Measurements from ENCODE around the gene SH3RF3. TPM values are rescaled to one million over a fixed set of nuclear protein-coding genes. Genes with fewer than 3 reads are reported as not detected.

Gene SH3RF3
- total RNA-seq, 1 donor from 2014 or later, result 7.3 TPM

DNA sequence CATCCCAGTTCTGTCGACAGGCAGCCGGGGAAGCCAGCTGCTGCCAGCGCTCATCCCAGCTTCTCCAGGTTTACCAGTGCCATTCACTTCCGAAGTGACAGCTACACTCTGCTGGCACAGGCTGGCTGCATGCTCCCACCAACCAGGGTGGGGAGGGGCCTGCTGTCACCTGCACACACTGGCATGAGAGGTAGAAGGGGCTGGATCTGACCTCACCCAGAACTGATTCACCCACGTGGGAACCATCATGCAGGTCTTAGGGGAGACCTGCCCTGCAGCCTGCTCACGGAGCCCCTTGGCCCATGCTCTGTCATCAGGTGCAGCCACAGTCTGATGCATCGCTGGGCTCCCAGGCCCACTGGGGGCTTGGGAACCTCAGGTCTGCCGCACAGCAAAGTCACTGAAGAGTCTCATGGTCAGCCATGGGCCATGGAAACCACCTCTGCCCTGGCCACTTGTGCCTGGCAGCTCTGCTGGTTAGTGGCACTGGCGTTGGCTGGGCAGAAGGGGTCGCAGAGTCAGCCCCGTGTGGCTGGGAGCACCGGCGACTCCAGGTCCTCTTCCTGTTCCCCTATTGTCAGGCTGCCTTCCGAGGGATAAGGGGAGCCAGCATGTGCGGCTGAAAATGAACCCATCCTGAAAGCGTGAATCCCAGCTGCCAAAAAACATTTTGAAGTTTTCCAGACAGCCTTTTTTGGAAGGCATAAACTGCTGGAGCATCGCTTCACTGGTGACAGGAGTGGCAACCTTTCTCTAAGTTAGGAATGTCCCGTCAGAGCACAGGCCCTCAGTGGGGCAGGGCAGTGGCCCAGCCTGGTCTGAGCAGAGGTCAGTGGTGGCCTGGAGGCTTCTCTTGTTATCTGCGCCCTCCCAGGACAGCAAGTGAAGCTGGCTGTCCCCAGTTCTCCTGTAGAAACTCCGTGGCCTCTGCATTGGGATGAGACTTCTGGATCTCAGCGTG is 327.0 kb downstream of the SH3RF3 start:
- Mint-ChIP-seq H3K4me3 (ENCODE audit: unreplicated experiment) (no peak overlapping the region), H3K4me1 (ENCODE audit: low read depth, unreplicated experiment) (peaks cover 43% of the 10 kb centered on the region), H3K36me3 (ENCODE audit: low read depth, unreplicated experiment) (peaks cover 15% of the 10 kb centered on the region), H3K27ac (ENCODE audit: unreplicated experiment) (no peak overlapping the region), H3K27me3 (ENCODE audit: low read depth, unreplicated experiment) (peaks cover 12% of the 10 kb centered on the region), H3K9me3 (ENCODE audit: unreplicated experiment) (no peaks in the 10 kb centered on the region)
- Histone ChIP-seq H4K20me1 (ENCODE audit: insufficient read depth, low read length) (no peaks in the 10 kb centered on the region), H3K9ac (ENCODE audit: low read length) (no peak overlapping the region), H3K4me3 (ENCODE audit: insufficient read depth, low read depth, low read length) (no peak overlapping the region), H3K79me2 (ENCODE audit: insufficient read depth, low read length) (no peaks in the 10 kb centered on the region), H3K36me3 (ENCODE audit: insufficient read depth, low read length) (no peaks in the 10 kb centered on the region), H2AFZ (ENCODE audit: low read depth, low read length) (no peak overlapping the region), H3K27me3 (ENCODE audit: insufficient read depth, low read length) (no peaks in the 10 kb centered on the region), H3K9me3 (ENCODE audit: insufficient read depth, low read depth, low read length) (no peaks in the 10 kb centered on the region), H3K27ac (ENCODE audit: low read depth, low read length) (no peak overlapping the region), H3K4me2 (ENCODE audit: low read length) (no peak overlapping the region), H3K4me1 (ENCODE audit: insufficient read depth, low read length) (peaks cover 17% of the 10 kb centered on the region)
- no peak for TF ChIP-seq CTCF (IDR thresholded peaks at IDR 0.05; ENCODE audit: insufficient read depth, low read depth, low read length)
- no peak for TF ChIP-seq EZH2 (IDR thresholded peaks at IDR 0.05; ENCODE audit: insufficient read depth, low read length)
- FAIRE-seq (no peak), DNase-seq (ENCODE audit: low read depth) (no peak)

- no peak overlapping the region for H3K27ac Mint-ChIP-seq (ENCODE audit: unreplicated experiment)
- H4K20me1 ChIP-seq (ENCODE audit: insufficient read depth, low read length), result no peaks in the 10 kb centered on the region
- H3K79me2 ChIP-seq (ENCODE audit: insufficient read depth, low read length), result no peaks in the 10 kb centered on the region
- H3K27ac ChIP-seq (ENCODE audit: low read depth, low read length), result no peak overlapping the region
- H3K36me3 Mint-ChIP-seq (ENCODE audit: low read depth, unreplicated experiment), result peaks cover 12% of the 10 kb centered on the region
- no peak overlapping the region for H2AFZ ChIP-seq (ENCODE audit: low read depth, low read length)
- H3K4me1 Mint-ChIP-seq (ENCODE audit: low read depth, unreplicated experiment), result peaks cover 40% of the 10 kb centered on the region
- DNase-seq (ENCODE audit: low read depth) (no peak), FAIRE-seq (no peak)
- no peak overlapping the region for H3K4me3 ChIP-seq (ENCODE audit: insufficient read depth, low read depth, low read length)
- no peak overlapping the region for H3K4me2 ChIP-seq (ENCODE audit: low read length)
- no peaks in the 10 kb centered on the region for H3K9me3 ChIP-seq (ENCODE audit: insufficient read depth, low read depth, low read length)
- peaks cover 17% of the 10 kb centered on the region for H3K4me1 ChIP-seq (ENCODE audit: insufficient read depth, low read length)
- TF ChIP-seq CTCF (IDR thresholded peaks at IDR 0.05; ENCODE audit: insufficient read depth, low read depth, low read length), result no peak
- no peak for TF ChIP-seq EZH2 (IDR thresholded peaks at IDR 0.05; ENCODE audit: insufficient read depth, low read length)
- H3K36me3 ChIP-seq (ENCODE audit: insufficient read depth, low read length), result no peaks in the 10 kb centered on the region
- H3K9ac ChIP-seq (ENCODE audit: low read length), result no peak overlapping the region
- no peak overlapping the region for H3K4me3 Mint-ChIP-seq (ENCODE audit: unreplicated experiment)
- H3K27me3 ChIP-seq (ENCODE audit: insufficient read depth, low read length), result no peaks in the 10 kb centered on the region
- H3K9me3 Mint-ChIP-seq (ENCODE audit: unreplicated experiment), result no peaks in the 10 kb centered on the region
- peaks cover 9% of the 10 kb centered on the region for H3K27me3 Mint-ChIP-seq (ENCODE audit: low read depth, unreplicated experiment)
Measured at GRCh38 chr2:109456776-109457175, 327.8 kb downstream of the SH3RF3 start.

DNA sequence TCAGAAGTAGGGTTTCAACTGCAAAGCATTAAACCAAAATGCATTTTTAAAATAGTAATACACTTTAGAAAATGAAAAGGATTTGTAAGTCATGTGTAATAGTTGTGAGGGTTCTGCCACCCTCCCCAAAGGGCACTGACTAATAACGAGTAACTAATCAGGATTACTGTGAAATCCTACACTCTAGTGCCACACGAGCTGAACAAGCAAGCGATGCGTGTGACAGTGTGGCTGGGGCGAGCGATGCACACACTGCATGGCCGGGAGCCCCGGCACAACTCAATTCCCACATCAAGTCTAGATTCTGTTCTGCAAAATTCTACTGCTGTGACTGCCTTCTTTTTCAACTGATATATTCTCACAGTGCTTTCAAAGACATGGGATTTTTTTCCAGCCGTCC is 328.4 kb downstream of the SH3RF3 start:
- Histone ChIP-seq H3K36me3 (ENCODE audit: insufficient read depth, low read length) (no peaks in the 10 kb centered on the region), H4K20me1 (ENCODE audit: insufficient read depth, low read length) (no peaks in the 10 kb centered on the region), H3K4me1 (ENCODE audit: insufficient read depth, low read length) (peaks cover 17% of the 10 kb centered on the region), H3K9me3 (ENCODE audit: insufficient read depth, low read depth, low read length) (no peaks in the 10 kb centered on the region), H3K79me2 (ENCODE audit: insufficient read depth, low read length) (no peaks in the 10 kb centered on the region), H3K27me3 (ENCODE audit: insufficient read depth, low read length) (no peaks in the 10 kb centered on the region), H3K4me2 (ENCODE audit: low read length) (peak overlapping the region; percentile 38), H3K4me3 (ENCODE audit: insufficient read depth, low read depth, low read length) (no peak overlapping the region), H3K9ac (ENCODE audit: low read length) (no peak overlapping the region), H2AFZ (ENCODE audit: low read depth, low read length) (no peak overlapping the region), H3K27ac (ENCODE audit: low read depth, low read length) (no peak overlapping the region)
- peaks cover 36% of the 10 kb centered on the region for H3K4me1 Mint-ChIP-seq (ENCODE audit: low read depth, unreplicated experiment)
- no peak for FAIRE-seq
- TF ChIP-seq CTCF (IDR thresholded peaks at IDR 0.05; ENCODE audit: insufficient read depth, low read depth, low read length) (no peak), EZH2 (IDR thresholded peaks at IDR 0.05; ENCODE audit: insufficient read depth, low read length) (no peak)
- no peak overlapping the region for H3K4me3 Mint-ChIP-seq (ENCODE audit: unreplicated experiment)
- DNase-seq (ENCODE audit: low read depth), result no peak
- peaks cover 8% of the 10 kb centered on the region for H3K36me3 Mint-ChIP-seq (ENCODE audit: low read depth, unreplicated experiment)
- H3K27me3 Mint-ChIP-seq (ENCODE audit: low read depth, unreplicated experiment), result peaks cover 4% of the 10 kb centered on the region
- peak overlapping the region; percentile 20 for H3K27ac Mint-ChIP-seq (ENCODE audit: unreplicated experiment)
- no peaks in the 10 kb centered on the region for H3K9me3 Mint-ChIP-seq (ENCODE audit: unreplicated experiment)
